HG02884 (cell line): Measurements from ENCODE around the gene SLC35F4.

Experiments used
- ATAC-seq: cut with Tn5 transposase; IDR thresholded peaks from one replicate; pipeline ENCODE4 v1.9.1; 2021; ENCODE audit warnings: mild to moderate bottlenecking, moderate library complexity; ENCODE audit not compliant: unreplicated experiment

Gene SLC35F4

GRCh38 chr14:57549765-57550420, 316.0 kb downstream of the SLC35F4 start:
- ATAC-seq = no peak

- no peak for ATAC-seq
Observed at GRCh38 chr14:57549016-57549564, 316.8 kb downstream of the SLC35F4 start.

- ATAC-seq = no peak
Observed at GRCh38 chr14:57547131-57547530, 318.8 kb downstream of the SLC35F4 start.

- no peak for ATAC-seq
Observed at GRCh38 chr14:57533214-57533613, 332.7 kb downstream of the SLC35F4 start.

- no peak for ATAC-seq
Observed at GRCh38 chr14:57530571-57530970, 335.3 kb downstream of the SLC35F4 start.

GRCh38 chr14:57526942-57527341, 338.9 kb downstream of the SLC35F4 start:
- no peak for ATAC-seq

- no peak for ATAC-seq
Observed at GRCh38 chr14:57519043-57519442, 346.8 kb downstream of the SLC35F4 start.
